NCI-H1694 (cell line): ENCODE measurements around the gene LCE7A.

Experiments
- DNase-seq: peaks from one replicate; lab custom pipeline; 2025; lab: John Stamatoyannopoulos, UW

Gene LCE7A, protein sequence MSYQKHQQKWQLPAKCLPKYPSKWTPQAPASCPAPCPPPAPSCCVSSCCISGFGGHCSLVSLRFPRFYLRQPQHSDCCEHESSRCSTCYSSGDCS

DNA sequence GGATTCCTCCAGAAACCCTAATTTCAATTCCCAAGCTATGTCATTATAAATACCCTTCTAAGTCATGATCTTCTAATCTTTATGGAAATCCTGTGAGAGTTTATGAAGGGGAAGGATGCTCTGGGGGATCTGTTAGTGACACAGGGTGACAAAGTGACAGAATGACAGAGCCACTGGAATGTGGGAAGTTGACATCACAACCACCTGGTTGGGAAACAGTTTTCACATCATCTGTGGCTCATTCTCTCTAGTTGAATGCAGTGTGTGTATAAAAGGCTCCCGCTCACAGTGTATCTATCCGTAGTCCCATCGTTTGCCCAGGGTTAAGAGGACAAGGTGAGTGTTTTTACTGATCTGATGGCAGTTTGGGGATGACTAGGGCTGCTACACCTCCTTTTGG lies at the start of gene LCE7A:
Gene LCE7A (plus strand): TSS at position 301 of the 400 bp plus-strand sequence. CDS start 702 bp downstream, outside the sequence.
- DNase-seq: no peak

DNA sequence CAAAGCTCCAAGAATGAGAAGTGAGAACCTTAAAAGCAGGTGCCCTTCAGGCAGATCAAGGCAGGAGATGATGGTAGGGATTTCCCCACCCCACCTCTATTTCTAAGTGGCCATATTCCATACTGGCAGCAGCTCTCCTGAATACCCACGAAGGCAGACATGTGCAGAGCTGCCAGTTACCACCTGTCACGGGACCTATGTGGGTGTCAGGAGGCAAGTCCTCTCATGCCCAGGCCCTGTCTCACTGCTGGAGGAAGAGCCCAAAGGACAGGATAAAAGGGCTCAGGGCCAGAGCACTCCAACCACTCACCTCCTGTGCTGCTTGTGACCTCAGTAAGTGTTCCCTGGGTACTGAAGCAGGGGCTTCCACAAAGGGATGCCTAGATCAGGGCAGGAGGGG lies 48.7 kb upstream of the LCE7A start:
- DNase-seq: no peak

DNA sequence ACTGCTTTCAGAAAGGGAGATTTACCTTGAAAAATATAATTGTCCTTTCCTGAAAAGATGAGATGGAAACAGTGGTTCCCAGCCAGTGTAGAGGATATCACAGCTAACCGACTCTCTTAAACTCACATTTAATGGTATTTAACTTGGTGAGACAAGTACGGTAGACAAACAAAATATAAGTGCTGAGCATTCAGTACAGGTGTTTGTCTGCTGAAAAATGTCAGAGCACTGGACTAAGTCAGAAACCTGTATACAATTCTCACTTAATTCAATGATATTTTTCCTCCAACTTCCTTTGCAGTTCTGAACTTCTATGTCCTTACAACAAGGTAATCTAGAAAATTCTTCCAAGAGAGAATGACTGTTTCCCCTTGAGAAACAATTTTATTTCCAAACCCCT lies 48.1 kb upstream of the LCE7A start, which contains the start of gene LCE1B:
Gene LCE1B (plus strand): TSS at position 301 of the 400 bp plus-strand sequence. CDS start 476 bp downstream, outside the sequence.
- no peak for DNase-seq

DNA sequence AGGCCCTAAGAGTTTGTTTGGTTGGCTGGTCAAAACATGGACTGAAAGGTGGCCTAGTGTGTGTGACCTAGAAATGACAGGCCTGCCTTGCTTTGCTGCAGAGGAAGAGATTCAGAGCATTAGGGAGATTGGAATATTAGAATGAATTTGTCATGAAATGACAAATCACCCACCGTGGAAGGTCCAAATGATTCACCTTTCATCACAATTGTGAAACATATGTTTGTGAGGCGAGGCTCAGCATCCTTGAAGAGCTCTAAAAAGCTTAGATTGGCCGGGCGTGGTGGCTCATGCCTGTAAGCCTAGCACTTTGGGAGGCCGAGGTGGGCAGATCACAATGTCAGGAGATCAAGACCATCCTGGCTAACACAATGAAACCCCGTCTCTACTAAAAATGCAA lies 42.5 kb upstream of the LCE7A start:
- no peak for DNase-seq

DNA sequence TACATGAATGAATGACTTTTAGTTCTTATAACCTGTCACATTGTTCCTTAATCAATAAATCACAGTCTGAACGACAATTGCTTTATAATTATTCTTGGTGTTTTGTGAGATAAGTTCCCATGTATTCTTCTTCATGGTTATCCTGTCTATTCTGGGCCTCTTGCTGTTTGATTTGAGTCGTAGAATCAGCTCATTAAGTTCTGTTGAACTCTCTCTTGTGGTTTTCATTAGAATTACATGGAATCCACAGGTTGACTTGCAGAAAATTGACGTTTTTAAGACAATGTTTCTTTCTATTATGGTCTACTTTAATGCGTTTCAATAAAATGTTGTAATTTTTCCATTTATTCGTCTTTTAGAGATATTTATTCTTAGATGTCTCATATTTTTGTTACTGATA lies 36.5 kb upstream of the LCE7A start:
- DNase-seq: no peak

DNA sequence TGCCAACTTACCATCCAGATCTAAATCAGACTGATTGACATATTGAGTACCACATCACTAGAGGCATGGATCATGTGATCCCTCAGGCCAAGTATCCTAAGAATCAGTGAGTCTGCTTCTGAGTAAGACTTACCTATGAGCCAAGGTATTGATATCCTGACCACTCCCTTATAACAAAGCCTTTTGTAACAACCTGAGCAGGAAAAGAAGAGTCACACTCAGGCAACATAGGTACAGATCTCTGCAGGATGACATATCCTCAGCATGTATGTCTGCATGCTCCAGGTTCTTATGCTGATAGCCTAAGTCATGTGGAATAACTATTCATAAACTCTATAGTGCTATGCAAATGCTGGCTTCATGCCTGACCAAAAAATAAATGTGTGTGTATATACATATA lies 34.8 kb upstream of the LCE7A start:
- no peak for DNase-seq

DNA sequence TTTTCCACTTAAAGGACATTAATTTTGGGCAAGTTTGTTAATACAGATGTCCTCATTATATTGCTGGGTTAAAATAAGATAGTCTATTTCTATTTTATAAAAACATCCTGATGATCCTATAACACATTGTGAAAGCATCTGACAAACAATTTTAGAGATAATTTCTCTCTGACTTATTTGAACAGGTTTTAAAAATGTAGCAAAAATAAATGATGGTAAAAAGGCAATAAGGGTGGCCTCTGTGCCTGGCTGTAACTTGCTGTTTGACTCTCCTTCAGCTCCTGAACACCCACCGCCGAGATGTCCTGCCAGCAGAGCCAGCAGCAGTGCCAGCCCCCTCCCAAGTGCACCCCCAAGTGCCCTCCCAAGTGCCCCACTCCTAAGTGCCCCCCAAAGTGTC lies 32.6 kb upstream of the LCE7A start, which contains the start of gene LCE1A:
Gene LCE1A (plus strand): TSS at position 301 of the 400 bp plus-strand sequence. CDS start 0 bp downstream, at position 301.
- no peak for DNase-seq

DNA sequence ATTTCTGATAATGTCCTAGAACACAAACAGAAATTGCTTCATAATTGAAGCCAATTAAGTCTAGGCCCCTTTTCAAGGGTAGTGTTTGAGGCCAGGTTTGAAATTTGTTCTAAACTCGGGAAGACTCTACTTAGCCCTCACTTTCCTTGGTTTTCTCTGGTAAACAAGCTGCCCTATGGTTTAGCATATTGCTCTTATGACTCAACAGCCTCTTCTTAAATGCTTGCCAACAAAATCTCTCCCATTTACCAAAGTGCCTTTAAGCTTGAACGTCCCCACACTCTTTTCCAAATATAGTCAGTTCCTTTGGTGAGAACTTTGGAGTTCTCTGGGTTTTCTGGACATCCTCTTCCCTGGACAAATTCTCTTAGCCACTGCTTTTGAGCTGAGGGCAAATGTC lies 22.9 kb upstream of the LCE7A start:
- DNase-seq: no peak

DNA sequence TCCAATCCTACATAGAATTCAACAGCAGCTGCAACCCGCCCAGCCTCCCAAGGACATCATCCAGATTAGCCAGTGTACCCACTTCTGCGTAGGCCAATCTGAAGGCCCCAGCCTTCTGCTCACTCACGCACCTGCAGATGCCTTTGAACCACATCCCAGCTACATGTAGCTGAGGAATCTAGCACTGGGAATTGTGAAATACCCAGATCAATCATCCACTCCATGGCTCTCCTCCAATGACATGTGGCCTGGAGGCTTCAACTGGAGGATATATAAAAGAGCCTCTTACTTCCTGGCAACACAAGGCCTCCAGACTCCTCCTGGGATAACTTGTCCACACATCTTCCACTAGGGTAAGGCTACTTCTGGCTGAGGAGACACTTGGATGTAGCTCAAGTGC lies 17.2 kb upstream of the LCE7A start, which contains the start of gene LCE6A:
Gene LCE6A (plus strand): TSS at position 301 of the 400 bp plus-strand sequence. CDS start 665 bp downstream, outside the sequence.
- no peak for DNase-seq

DNA sequence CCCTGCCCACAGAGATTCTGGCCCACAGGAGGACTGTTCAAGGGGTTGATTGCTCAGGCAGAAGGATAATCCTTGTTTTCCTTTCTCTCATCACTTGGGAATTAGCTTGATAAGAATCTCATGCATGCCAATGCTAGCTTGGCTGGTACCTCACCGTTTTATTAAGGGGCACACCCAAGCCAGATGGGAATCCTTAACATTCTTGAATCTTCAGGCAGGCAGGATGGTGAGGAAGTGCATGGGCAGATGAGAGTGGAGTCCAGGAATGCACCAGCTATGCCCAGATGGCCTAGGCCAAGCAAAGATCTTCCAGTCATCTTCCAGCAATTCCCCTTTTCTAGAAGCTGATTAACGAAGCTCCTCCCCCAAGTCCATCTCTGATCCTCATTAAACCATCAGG lies 4.1 kb upstream of the LCE7A start:
- no peak for DNase-seq

DNA sequence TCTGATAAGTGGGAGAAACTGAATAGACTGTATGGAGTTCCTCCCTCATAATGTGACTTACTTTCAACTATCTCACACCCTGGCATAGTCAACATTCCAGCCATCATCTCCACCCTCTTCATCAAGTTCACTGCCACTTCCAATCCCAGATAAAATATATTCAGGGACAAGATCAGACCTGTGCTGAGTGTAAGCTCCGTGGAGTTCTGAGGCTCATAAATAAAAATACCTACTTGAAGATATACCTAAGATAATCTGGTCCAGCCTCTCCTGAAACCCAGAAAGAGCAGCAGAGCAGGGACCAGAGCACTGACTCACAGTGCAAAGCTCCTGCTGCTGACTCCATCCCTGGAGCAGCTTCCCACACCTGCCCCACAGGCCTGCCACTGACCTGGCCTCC lies 1.7 kb upstream of the LCE7A start:
- DNase-seq: no peak

DNA sequence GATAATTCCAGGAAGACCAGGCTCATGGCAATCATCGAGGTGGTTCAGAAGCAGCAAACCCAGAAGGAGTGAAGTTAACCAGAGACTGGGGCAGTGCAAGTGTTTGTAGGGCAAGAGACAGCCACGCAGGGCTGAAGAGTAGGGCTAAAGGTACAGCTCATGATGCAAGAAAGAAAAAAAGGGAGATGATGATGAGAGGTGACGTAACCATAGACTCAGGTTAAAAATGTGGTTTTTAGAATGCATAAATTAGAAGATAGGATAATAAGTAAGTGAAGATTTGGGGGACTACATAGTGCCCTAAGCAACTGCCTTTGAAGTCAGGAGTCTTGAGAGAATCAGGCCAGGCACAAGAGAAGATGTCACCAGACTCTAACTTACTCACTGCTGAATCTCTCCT lies 333 bp downstream of the LCE7A start:
- no peak for DNase-seq

DNA sequence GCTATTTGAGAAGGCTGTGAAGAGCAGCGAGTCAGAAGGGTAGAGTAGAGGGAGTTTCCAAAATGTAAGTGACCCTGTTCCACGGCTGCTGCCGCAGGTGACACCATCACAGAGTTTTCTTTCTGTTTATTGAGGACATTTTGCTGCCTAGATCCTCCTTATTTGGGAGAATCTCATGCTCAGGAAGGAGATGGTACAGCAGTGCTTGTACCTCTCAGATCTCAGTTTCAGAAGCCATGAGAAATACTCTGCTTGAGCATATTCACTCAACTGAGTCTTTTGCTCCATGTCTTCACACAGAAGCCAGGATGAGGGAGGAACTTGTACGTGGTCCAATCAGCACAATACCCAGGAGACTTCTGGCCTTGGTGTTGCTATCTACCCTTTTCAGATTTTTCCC lies 1.6 kb downstream of the LCE7A start:
- no peak for DNase-seq

DNA sequence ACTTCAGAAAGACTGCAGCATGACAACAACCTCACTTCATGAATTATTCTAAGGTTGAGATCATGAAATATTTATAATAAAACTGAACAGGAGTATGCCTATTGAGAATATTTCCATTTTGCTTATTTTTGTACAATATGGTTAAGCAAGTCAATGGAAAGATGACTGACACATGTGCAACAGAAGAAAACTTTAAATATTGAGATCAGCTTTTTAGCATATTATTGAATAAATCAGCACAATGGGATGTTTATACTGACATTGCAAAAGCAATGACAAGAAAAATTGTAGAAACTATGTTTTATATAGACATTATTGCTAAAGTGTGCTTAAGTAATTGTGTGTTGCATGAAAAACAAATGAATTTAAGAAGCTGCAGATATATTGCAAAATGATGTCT lies 4.6 kb downstream of the LCE7A start:
- no peak for DNase-seq

DNA sequence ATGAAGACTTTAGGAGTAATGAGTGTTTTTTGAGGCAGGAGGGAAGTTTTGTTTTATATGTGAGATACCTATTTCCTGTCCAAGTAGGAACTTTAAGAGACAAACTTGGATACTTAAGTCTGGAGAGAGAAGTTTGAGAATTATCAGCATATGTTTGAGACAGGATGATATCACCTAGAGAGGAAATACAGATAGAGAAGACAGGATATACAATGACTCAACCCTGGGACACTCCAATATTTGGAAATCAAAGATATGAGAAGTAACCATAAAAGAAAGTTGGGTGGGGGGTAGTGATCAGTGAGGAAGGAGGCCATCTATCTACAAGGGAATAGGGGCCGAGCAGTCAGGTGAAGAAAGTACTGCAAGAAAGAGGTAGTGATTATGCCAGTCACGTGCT lies 6.5 kb downstream of the LCE7A start:
- DNase-seq: no peak

DNA sequence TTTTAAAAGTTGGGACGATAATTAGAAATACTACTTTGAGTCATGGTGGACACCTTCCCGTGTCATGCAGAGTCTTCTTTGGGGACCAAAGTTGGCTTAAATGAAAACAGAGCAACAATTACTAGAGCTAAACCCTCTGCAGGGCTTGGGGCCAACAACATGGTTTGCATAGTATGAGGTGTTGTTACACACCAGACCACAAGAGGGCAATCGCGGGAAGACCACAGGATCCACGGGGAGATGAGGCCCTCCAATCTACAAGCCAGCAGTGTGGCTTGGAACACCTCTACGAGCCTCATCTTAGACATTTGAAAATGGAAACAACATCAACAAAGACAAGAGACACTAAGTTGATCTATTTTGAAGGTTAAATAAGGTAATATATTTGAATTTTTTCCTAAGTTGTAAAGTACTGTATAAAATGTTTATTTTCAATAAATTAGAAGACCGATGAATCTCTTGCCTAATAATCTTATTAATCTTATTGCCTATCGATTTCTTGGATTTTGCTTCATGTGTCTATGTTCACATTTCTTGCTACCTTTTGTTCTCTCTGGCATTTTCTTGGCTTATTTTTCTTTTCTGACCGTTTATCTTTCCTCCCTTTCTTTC lies 10.1 kb downstream of the LCE7A start:
- DNase-seq: peak; percentile 70

DNA sequence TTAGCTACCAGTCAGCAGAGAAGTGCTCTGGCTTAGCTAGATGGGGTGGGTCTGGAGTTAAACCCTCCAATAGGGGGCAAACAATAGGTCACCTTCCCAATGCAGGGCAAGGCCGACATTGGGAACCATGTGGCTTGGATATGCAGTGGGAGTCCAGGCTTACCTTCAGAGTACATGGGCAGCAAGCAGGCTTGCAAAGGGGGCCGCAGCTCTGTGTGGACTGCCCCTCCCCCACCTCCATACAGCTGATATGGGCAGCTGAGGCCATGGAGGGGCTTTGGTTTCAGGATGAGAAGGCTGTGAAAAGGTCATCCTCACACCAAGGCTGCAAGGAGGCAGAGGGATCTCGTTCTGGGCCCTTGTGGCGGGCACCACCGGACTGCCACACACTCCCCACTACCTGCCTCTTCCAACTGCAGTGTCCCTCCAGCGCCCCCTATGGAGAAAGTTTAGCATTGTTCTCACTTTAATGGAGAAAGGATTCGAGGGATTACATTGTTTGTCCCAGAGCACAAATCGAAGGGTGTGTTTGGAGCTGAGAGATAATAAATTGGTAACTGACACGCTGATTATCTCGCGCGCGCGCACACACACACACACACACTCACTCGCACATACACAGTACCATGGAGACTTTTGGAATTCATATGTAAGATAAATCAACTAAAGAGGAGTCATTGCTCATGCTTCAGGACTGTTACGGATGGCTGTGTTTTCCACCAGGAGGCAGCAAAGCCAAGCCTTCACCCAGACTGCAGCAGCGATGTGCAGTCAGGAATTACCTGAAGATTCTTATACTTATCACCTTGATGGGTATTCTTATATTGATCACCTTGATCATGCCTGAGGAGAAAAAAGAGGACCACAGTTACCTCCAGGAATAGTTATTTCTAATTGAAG lies 11.3 kb downstream of the LCE7A start:
- DNase-seq: peak; percentile 22

DNA sequence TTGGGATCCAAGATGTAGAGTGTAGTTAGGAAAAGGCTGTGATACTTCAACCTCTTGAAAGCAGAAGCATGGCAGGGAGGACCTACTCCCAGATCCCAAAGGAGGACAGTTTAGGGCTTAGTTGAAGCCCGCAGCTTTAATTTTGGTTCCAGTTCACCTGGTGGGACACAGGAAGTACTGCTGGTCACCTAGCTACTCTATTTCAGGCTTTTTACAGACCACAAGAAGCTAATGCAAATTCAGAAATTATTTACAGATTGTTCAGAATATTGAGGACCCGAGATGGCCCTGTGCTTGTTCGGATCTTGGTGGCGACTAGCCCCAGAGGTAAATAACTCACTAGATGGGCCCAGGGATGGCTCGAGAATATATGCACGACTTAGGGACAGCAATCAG lies 11.9 kb downstream of the LCE7A start:
- no peak for DNase-seq

DNA sequence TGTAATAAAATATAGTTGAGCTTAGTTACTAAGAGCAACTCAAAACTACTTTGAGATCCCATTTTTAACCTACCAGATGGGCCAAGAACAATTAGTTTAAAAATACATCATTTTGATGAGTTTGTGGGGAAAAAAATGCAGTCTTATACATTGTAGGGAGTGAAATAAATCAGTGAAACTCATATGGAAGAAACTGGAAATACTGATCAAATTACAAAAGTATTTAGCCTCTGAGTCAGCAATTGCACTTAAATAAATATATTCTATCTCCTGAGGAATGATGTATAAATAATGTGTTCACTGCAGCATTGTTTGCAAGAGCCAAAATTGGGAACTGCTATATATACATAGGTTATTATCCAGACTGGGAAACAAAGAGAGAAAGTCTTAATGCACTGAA lies 13.7 kb downstream of the LCE7A start:
- DNase-seq: no peak

DNA sequence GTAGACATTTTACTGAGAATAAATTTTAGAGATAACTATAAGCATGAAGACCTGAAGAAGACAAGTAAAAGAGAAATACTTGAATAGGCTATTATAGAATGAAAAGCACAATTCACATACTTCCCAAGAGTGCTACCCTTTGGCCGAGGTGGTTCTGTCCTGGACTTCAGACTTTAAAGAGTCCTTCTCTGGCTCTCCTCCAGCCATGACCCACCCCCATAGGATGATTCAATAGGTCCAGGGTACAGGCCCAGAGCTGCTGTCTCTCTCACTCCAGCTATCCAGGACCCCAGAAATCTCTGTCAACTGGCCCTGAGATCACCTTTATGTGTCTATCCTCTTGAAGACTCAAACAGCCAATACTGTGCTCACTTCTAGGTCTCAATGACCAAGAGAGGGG lies 17.0 kb downstream of the LCE7A start:
- no peak for DNase-seq

DNA sequence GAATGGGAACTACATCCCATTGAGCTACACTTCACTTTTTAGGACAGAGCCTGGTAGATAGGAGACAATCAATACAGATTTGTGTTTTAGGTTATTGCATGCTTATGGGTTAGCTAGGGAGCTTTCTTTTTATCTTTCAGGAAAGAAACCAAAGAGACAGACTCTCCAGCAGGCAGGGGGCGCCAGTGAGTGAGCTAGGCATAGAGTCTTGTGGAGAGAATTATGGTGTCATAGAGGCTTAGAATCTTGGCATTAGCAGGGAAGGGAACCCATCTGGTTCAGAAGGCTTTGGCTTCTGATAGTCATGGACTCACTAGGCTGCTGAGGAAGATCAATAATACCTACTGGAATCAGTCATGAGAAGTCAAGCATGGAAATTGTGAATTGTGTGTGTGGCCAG lies 18.2 kb downstream of the LCE7A start, which contains the start of gene SMCP:
Gene SMCP (plus strand): TSS at position 281 of the 400 bp plus-strand sequence. CDS start 6,101 bp downstream, outside the sequence.
- no peak for DNase-seq

DNA sequence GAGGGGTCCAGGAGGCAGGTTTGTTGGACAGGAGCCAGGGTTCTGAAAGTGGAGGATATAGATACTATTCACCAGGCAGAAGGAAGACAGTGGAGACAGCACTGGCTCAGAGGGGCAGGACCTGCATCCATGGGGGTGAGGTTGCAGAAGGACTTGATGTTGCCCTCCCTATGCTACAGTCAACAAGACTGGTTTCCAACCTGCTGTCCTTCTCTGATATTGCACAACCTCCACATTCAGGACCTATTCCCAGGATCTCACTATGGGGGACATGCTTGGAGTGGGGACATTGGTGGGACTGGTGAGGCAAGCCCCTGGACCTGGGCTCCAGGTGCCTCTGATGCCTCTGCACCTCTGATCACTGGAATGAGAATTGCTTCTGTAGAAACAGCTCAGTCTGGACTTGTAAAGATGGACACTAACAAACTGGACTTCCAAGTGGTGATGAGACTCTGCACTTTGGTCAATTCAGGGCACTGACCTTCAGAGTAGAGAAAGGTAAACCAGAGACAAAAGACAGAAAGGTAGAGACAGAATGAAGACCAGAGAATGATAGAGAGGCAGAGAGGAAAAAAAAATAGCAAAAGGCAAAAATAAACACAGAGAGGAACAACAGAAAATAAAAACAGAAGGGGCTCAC lies 19.9 kb downstream of the LCE7A start:
- DNase-seq: no peak
